IPS-15b (cell line): ENCODE measurements around the gene RNF130.
"Not testable (repeated sequence)": the region's sequence is repeated elsewhere in the genome, so short reads cannot be mapped to it uniquely, and the experiment has no call there.

Experiments used
- H3K27me3 ChIP-seq: one replicate; pipeline ENCODE4 v1.6.1; 2013; ENCODE audit warnings: low read length; ENCODE audit not compliant: control insufficient read depth, insufficient read depth
- H3K36me3 ChIP-seq: one replicate; pipeline ENCODE4 v1.6.1; 2013; ENCODE audit warnings: low read length; ENCODE audit not compliant: control insufficient read depth, insufficient read depth
- H3K4me1 ChIP-seq: one replicate; pipeline ENCODE4 v1.6.1; 2013; ENCODE audit warnings: mild to moderate bottlenecking, low read length; ENCODE audit not compliant: control insufficient read depth, insufficient read depth
- H3K4me3 ChIP-seq: one replicate; pipeline ENCODE4 v1.5.1; 2013; ENCODE audit warnings: low read depth, low read length
- H3K9ac ChIP-seq: one replicate; pipeline ENCODE4 v1.6.1; 2013; ENCODE audit warnings: low read depth, mild to moderate bottlenecking, low read length
- H3K9me3 ChIP-seq: one replicate; pipeline ENCODE4 v1.6.1; 2013; ENCODE audit warnings: mild to moderate bottlenecking, low read length; ENCODE audit not compliant: control insufficient read depth, insufficient read depth

RNF130 gene

DNA sequence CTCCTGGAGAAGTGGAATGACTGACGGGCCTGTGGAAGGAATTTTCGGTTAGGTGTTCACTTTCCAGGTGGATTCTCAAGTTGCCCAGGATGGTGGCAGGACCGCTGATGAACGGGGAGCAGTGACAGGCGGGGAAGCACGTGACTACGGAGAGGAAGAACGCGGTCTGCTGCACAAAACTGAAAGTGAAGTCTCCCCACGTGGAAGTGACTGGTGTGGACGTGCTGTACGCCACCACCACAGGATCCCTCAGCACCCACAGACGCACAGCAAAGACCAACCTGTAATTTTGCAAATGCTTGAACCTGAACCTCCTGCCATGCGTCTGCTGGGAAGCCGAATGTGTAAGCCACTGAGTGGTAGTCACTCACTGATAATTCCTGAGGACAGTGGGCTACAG is 51.4 kb downstream of the RNF130 start:
- Histone ChIP-seq H3K4me3 (no peak overlapping the region), H3K27me3 (no peaks in the 10 kb centered on the region), H3K36me3 (peaks cover 9% of the 10 kb centered on the region), H3K9ac (no peak overlapping the region), H3K9me3 (no peaks in the 10 kb centered on the region), H3K4me1 (no peaks in the 10 kb centered on the region)

DNA sequence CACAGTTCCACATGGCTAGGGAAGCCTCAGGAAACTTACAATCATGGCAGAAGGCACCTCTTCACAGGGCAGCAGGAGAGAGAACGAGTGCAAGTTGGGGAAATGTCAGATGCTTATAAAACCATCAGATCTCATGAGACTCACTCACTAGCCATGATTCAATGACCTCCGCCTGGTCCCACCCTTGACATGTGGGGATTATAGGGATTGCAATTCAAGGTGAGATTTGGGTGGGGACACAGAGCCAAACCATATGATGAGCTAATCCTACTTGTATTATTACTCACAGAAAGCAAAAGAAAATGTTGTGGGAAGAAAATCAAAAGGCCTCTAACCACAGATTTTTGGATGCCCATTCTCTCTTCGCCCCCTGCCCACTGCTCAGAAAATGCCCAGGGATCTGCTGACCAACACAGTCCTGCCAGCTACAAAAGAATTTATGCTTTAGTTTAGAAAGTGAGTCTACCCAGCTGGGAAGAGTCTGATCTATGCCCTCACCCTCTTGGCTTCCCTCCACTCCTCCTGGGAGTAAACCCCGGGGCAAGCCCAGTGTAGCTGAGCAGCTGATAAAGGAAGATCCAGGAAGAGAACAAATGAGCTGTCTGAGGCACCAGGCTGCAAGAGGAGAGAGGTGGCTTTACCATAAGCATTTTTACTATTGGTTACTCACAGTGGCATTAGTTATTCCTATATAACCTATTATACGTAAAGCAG is 53.1 kb downstream of the RNF130 start:
- Histone ChIP-seq H3K4me1 (no peaks in the 10 kb centered on the region), H3K36me3 (peaks cover 6% of the 10 kb centered on the region), H3K9me3 (no peaks in the 10 kb centered on the region), H3K4me3 (no peak overlapping the region), H3K27me3 (no peaks in the 10 kb centered on the region), H3K9ac (no peak overlapping the region)

DNA sequence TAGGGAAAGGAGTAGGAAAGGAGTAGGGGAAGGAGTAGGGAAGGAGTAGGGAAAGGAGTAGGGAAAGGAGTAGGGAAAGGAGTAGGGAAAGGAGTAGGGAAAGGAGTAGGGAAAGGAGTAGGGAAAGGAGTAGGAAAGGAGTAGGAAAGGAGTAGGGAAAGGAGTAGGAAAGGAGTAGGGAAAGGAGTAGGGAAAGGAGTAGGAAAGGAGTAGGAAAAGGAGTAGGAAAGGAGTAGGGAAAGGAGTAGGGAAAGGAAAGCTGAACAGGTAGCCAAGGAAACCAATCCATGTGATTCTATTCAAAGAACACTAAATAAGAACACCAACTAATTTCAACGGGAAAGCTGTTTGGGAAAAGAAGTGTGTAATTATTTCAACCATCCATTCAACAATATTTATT is 56.0 kb downstream of the RNF130 start:
- H3K4me1 ChIP-seq, H3K27me3 ChIP-seq, H3K36me3 ChIP-seq, H3K9me3 ChIP-seq, H3K4me3 ChIP-seq, H3K9ac ChIP-seq: not testable (repeated sequence)

DNA sequence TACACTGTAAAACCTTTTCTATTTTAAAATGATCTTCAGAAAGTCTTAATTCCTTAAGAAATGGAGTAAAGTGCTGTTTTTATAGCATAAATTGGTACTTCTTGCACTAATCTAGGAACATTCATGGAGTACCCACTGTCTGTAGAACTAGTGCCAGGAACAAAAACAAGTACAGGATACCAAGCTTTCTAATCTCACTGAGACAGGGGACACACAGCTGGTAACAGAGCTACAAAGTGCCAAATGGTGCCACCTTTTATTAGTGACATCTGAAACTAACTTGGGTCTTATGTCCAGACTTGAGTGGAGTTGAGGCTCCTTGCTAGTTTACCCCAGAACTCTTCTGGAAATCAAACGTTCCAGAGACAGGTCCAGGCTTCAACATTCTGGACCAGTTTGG is 57.9 kb downstream of the RNF130 start:
- no peaks in the 10 kb centered on the region for H3K4me1 ChIP-seq
- no peaks in the 10 kb centered on the region for H3K27me3 ChIP-seq
- no peaks in the 10 kb centered on the region for H3K9me3 ChIP-seq
- no peak overlapping the region for H3K9ac ChIP-seq
- no peak overlapping the region for H3K4me3 ChIP-seq
- no peaks in the 10 kb centered on the region for H3K36me3 ChIP-seq

DNA sequence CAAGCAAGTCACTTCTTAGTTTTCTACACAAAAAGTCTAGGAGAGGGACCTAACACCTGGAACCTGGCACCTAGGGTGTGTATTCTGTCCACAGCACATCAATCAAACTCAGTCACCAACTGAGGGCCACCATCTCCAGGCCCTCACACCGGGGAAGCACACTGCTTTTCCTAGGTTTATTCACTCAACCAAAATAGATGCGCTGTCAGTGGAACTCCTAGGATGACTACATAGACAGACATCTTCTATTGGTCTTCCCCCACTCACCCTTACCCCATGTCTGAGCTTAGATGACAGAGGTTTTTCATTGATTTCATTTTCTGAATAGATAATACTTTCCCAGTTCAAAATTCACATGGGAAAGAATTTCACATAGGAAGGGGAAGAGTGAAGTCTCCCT is 59.2 kb downstream of the RNF130 start:
- no peaks in the 10 kb centered on the region for H3K4me1 ChIP-seq
- H3K9me3 ChIP-seq: no peaks in the 10 kb centered on the region
- no peak overlapping the region for H3K9ac ChIP-seq
- no peaks in the 10 kb centered on the region for H3K36me3 ChIP-seq
- H3K4me3 ChIP-seq: no peak overlapping the region
- no peaks in the 10 kb centered on the region for H3K27me3 ChIP-seq

DNA sequence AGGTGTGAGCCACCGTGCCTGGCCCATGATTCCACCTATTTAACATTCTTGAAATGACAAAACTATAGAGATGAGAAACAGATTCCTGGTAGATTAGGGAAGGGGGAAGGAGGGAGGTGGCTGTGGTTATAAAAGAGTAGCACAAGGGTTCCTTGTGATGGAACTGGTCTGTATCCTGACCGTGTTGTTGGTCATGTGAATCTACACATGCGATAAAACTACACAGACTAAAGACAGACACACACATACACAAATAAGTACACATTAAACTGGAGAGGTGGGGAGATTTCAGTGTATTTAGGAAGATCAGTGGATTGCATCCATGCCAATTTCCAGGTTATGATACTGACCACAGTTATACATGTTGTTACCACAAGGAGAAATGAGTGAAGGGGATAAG is 60.9 kb downstream of the RNF130 start:
- no peaks in the 10 kb centered on the region for H3K4me1 ChIP-seq
- H3K9ac ChIP-seq: no peak overlapping the region
- H3K4me3 ChIP-seq: no peak overlapping the region
- no peaks in the 10 kb centered on the region for H3K9me3 ChIP-seq
- no peaks in the 10 kb centered on the region for H3K36me3 ChIP-seq
- H3K27me3 ChIP-seq: no peaks in the 10 kb centered on the region

DNA sequence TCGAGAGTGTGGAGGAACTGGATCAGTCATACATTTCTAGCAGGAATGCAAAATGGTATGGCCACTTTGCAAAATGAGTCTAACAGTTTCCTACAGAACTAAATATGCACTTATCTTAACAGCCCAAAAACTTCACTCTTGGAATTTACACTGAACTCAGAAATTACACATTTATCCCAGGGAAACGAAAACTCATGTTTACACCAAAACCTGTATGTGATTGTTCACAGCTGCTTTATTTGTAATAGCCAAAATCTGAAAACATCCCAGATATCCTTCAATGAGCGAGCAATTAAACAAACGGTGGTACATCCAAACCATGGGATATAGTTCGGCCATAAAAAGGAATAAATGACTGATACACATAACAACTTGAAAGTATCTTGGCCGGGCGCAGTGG is 62.0 kb downstream of the RNF130 start:
- H3K27me3 ChIP-seq: no peaks in the 10 kb centered on the region
- no peak overlapping the region for H3K4me3 ChIP-seq
- no peaks in the 10 kb centered on the region for H3K4me1 ChIP-seq
- H3K36me3 ChIP-seq: no peaks in the 10 kb centered on the region
- H3K9ac ChIP-seq: no peak overlapping the region
- no peaks in the 10 kb centered on the region for H3K9me3 ChIP-seq

DNA sequence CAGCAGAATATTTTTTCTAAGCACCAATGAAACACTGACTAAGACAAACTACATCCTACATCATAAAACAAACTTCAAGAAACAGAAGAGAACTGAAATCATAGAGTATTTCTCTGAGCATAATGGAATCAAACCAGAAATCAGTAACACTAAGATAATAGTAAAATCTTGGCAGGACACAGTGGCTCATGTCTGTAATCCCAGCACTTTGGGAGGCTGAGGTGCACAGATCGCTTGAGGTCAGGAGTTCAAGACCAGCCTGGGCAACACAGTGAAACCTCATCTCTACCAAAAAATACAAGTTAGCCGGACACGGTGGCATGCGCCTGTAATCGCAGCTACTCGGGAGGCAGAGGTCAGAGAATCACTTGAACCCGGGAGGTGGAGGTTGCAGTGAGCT is 63.1 kb downstream of the RNF130 start:
- Histone ChIP-seq H3K9me3 (no peaks in the 10 kb centered on the region), H3K4me3 (no peak overlapping the region), H3K9ac (no peak overlapping the region), H3K4me1 (no peaks in the 10 kb centered on the region), H3K36me3 (no peaks in the 10 kb centered on the region), H3K27me3 (no peaks in the 10 kb centered on the region)

DNA sequence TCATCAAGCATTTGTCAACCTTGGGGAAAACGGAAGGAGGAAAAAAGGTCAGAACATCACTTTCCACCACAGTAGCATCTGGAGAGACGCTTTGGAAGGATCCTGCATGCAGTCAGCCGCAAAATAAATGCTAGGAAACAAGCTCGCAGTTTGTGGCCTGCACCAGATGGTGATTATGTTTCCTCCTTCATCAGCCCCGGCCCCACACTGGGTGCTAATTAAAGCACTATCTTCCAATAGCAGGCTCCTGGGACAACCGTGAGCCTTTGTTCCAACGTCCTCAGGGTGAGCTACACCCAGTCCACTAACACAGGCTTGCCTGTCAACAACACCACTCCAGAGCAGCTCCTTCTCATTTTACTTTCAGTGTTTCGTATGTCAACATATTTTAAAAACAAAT is 64.0 kb downstream of the RNF130 start:
- Histone ChIP-seq H3K4me3 (no peak overlapping the region), H3K27me3 (no peaks in the 10 kb centered on the region), H3K4me1 (no peaks in the 10 kb centered on the region), H3K9ac (no peak overlapping the region), H3K36me3 (peaks cover 4% of the 10 kb centered on the region), H3K9me3 (no peaks in the 10 kb centered on the region)

DNA sequence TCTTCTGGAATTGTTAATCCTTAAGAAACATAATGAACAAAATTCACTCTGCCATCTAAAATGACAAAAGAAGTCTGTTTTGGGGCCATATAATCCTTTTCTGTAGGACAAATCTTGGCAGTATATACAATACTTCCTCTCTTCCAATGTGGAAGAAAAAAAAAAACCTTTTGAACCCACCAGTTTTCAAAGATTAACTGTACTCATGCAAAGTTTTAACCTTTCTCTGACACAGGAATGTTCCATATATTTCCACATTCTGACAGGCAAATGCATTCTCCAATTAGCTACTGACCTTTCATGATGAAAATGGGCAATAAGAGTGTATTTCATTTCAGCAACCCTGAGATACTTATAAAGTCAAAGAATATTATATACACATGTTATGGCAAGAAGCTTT is 65.4 kb downstream of the RNF130 start:
- Histone ChIP-seq H3K9me3 (no peaks in the 10 kb centered on the region), H3K27me3 (no peaks in the 10 kb centered on the region), H3K4me1 (no peaks in the 10 kb centered on the region), H3K9ac (no peak overlapping the region), H3K36me3 (peaks cover 14% of the 10 kb centered on the region), H3K4me3 (no peak overlapping the region)

DNA sequence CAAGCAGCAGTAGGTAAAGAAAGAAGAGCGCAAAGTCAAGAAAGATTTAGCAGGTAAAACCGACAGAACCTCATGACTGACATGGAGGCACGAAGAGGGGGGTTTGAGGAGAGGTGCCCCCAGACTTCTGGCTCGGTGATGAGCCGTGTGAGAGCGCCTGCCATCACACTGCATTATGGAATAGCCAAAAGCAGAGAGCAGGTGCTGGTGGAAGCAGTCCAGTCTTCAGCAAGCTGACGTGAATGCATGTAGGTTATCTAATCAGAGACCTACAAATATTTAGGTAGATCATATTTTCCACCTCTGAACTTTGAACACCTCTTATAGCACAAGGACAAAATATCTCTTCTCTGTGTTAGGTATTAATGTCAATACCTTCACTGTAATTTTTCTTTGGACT is 68.4 kb downstream of the RNF130 start:
- Histone ChIP-seq H3K27me3 (no peaks in the 10 kb centered on the region), H3K4me1 (no peaks in the 10 kb centered on the region), H3K36me3 (peaks cover 14% of the 10 kb centered on the region)

DNA sequence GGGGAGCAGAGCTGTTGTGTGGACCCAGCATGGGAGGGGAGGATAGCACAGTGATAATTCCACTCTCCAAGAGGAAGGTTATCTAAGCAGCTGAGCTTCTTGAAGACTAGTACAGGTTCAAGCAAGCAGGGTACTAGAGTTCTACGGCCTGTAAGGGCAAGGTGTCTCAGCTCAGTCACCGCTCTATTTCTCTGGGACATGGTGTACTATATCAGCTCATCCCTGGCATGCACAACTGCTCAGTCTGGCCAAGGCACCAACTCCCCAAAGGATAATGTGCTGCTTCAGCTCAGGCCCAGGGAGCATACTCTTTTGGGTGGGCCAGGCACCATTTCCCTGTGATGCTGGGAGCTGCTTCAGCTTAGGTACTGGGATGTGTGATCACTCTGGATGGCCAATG is 69.8 kb downstream of the RNF130 start:
- peaks cover 14% of the 10 kb centered on the region for H3K36me3 ChIP-seq
- H3K4me1 ChIP-seq: no peaks in the 10 kb centered on the region
- no peak overlapping the region for H3K4me3 ChIP-seq
- no peaks in the 10 kb centered on the region for H3K9me3 ChIP-seq
- H3K27me3 ChIP-seq: no peaks in the 10 kb centered on the region
- H3K9ac ChIP-seq: no peak overlapping the region

More for the DNA sequence above, 68.4 kb downstream of the RNF130 start:
- H3K4me3 ChIP-seq: no peak overlapping the region
- H3K9ac ChIP-seq: no peak overlapping the region
- no peaks in the 10 kb centered on the region for H3K9me3 ChIP-seq
